ENCODE measurements around the gene SLC39A12. TPM values are rescaled to one million over a fixed set of nuclear protein-coding genes. Genes with fewer than 3 reads are reported as not detected.

Gene SLC39A12
- total RNA-seq, 1 donor = not detected

GRCh38 chr10:17913604-17914003, 38.1 kb upstream of the SLC39A12 start:
- H3K4me3 ChIP-seq (ENCODE audit: low read depth, low read length) = no peak overlapping the region
- no peak for TF ChIP-seq CTCF (IDR thresholded peaks at IDR 0.05; ENCODE audit: insufficient read depth, low read depth, low read length)
- DNase-seq (ENCODE audit: low read depth) = no peak

GRCh38 chr10:17914169-17915045, 37.3 kb upstream of the SLC39A12 start:
- no peak for TF ChIP-seq CTCF (IDR thresholded peaks at IDR 0.05; ENCODE audit: insufficient read depth, low read depth, low read length)
- H3K4me3 ChIP-seq (ENCODE audit: low read depth, low read length) = no peak overlapping the region
- no peak for DNase-seq (ENCODE audit: low read depth)

- TF ChIP-seq CTCF (IDR thresholded peaks at IDR 0.05; ENCODE audit: insufficient read depth, low read depth, low read length) = no peak
- DNase-seq (ENCODE audit: low read depth) = no peak
- no peak overlapping the region for H3K4me3 ChIP-seq (ENCODE audit: low read depth, low read length)
Observed at GRCh38 chr10:17915181-17915580, 36.5 kb upstream of the SLC39A12 start.

- DNase-seq (ENCODE audit: low read depth) = no peak
- H3K4me3 ChIP-seq (ENCODE audit: low read depth, low read length) = no peak overlapping the region
- no peak for TF ChIP-seq CTCF (IDR thresholded peaks at IDR 0.05; ENCODE audit: insufficient read depth, low read depth, low read length)
Observed at GRCh38 chr10:17918187-17918903, 33.4 kb upstream of the SLC39A12 start.

- DNase-seq (ENCODE audit: low read depth) = no peak
- no peak overlapping the region for H3K4me3 ChIP-seq (ENCODE audit: low read depth, low read length)
- TF ChIP-seq CTCF (IDR thresholded peaks at IDR 0.05; ENCODE audit: insufficient read depth, low read depth, low read length) = no peak
Observed at GRCh38 chr10:17921378-17921777, 30.3 kb upstream of the SLC39A12 start.

- H3K4me3 ChIP-seq (ENCODE audit: low read depth, low read length) = no peak overlapping the region
- no peak for TF ChIP-seq CTCF (IDR thresholded peaks at IDR 0.05; ENCODE audit: insufficient read depth, low read depth, low read length)
- DNase-seq (ENCODE audit: low read depth) = peak; percentile 11
Observed at GRCh38 chr10:17923728-17924127, 28.0 kb upstream of the SLC39A12 start.

Measured in fibroblast of villous mesenchyme (primary cell).